Measurements from ENCODE around the gene UMAD1. TPM values are rescaled to one million over a fixed set of nuclear protein-coding genes. Genes with fewer than 3 reads are reported as not detected.

Gene UMAD1
- total and polyA plus RNA-seq, 2 donors (not counting 3 experiments of a cell fraction or from before 2014, with no cell fraction given), result 5.6 to 6.6 TPM

DNA sequence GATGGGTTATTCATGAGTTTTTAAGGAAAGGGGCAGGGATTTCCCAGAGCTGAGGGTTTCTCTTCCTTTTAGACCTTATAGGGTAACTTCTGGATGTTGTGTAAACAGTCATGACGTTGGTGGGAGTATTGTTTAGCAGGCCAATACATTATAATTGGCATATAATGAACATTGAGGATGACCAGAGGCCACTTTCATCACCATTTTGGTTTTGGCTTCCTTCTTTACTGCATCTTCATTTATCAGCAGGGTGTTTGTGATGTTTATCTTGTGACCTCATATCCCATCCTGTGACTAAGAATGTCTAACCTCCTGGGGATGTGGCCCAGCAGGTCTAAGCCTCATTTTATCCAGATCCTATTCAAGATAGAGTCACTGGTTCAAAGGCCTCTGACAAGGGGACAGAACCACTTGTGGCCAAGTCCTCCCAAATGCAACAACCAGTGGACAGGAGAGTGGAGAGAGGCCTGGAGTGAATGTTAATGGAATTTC, 155.1 kb downstream of the UMAD1 start:
- no TSS peak for BruUV-seq (replicated peaks)
- H3K27ac ChIP-seq (ENCODE audit: insufficient read depth, low read depth, low read length), result peak overlapping the region; percentile 29
- H2AFZ ChIP-seq (ENCODE audit: low read depth, low read length), result peak overlapping the region; percentile 54
- no peaks in the 10 kb centered on the region for H3K9me3 ChIP-seq (replicated peaks; ENCODE audit: control insufficient read depth, insufficient read depth, low read length)
- peak; percentile 53 for DNase-seq (ENCODE audit: low read depth, low spot score)
- peak overlapping the region; percentile 24 for H3K4me2 ChIP-seq (ENCODE audit: insufficient read depth, low read length)
- peaks cover 5% of the 10 kb centered on the region for H3K4me1 ChIP-seq (ENCODE audit: control insufficient read depth, extremely low read depth, insufficient read depth, low read length)
- H3K27me3 ChIP-seq (ENCODE audit: control insufficient read depth in 2 of 2, insufficient read depth in 2 of 2, low read length in 2 of 2), result no peaks in the 10 kb centered on the region
- H3K9ac ChIP-seq (replicated peaks; ENCODE audit: extremely low read depth, insufficient read depth, low read length), result no peak overlapping the region
- H4K20me1 ChIP-seq (replicated peaks; ENCODE audit: control insufficient read depth, extremely low read depth, insufficient read depth, low read length), result no peaks in the 10 kb centered on the region
- dilution Hi-C loops (cut with MboI; ENCODE audit: extremely low pct_ligation_motif_present, low sequenced_read_pairs), result no loop called here
- H3K4me3 ChIP-seq (replicated peaks in 1 of 3; ENCODE audit: insufficient read depth in 1 of 3, low read depth in 1 of 3, low read length in 3 of 3), result no peak overlapping the region
- H3K9me1 ChIP-seq (replicated peaks; ENCODE audit: control insufficient read depth, extremely low read depth, insufficient read depth, low read length), result no peaks in the 10 kb centered on the region
- H3K79me2 ChIP-seq (ENCODE audit: control insufficient read depth, insufficient read depth, low read length), result no peaks in the 10 kb centered on the region
- CTCF ChIA-PET, result no interaction called here
- TF ChIP-seq EZH2 (IDR thresholded peaks at IDR 0.05; ENCODE audit: borderline replicate concordance, low read depth, low read length, severe bottlenecking) (no peak), JUN (IDR thresholded peaks at IDR 0.05; ENCODE audit: borderline replicate concordance, insufficient read depth, insufficient read length, low read depth) (peak; percentile 52), POLR2AphosphoS5 (IDR thresholded peaks at IDR 0.05; ENCODE audit: insufficient read depth, low read depth, low read length) (peak; percentile 49), MYC (IDR thresholded peaks at IDR 0.05; ENCODE audit: low read depth, low read length) (no peak), POLR2A (IDR thresholded peaks at IDR 0.05; ENCODE audit: low read depth, low read length) (no peak), GATA2 (IDR thresholded peaks at IDR 0.05; ENCODE audit: insufficient read depth, insufficient read length, low read depth, low read length) (peak; percentile 98), FOS (IDR thresholded peaks at IDR 0.05; ENCODE audit: borderline replicate concordance, insufficient read depth, low read length) (peak; percentile 83)
- TF ChIP-seq, protein P1, sequence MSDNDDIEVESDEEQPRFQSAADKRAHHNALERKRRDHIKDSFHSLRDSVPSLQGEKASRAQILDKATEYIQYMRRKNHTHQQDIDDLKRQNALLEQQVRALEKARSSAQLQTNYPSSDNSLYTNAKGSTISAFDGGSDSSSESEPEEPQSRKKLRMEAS (IDR thresholded peaks at IDR 0.05; ENCODE audit: insufficient read depth, insufficient read length), result no peak
- TF ChIP-seq, protein P2, sequence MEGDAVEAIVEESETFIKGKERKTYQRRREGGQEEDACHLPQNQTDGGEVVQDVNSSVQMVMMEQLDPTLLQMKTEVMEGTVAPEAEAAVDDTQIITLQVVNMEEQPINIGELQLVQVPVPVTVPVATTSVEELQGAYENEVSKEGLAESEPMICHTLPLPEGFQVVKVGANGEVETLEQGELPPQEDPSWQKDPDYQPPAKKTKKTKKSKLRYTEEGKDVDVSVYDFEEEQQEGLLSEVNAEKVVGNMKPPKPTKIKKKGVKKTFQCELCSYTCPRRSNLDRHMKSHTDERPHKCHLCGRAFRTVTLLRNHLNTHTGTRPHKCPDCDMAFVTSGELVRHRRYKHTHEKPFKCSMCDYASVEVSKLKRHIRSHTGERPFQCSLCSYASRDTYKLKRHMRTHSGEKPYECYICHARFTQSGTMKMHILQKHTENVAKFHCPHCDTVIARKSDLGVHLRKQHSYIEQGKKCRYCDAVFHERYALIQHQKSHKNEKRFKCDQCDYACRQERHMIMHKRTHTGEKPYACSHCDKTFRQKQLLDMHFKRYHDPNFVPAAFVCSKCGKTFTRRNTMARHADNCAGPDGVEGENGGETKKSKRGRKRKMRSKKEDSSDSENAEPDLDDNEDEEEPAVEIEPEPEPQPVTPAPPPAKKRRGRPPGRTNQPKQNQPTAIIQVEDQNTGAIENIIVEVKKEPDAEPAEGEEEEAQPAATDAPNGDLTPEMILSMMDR (IDR thresholded peaks at IDR 0.05; ENCODE audit: extremely low read depth in 1 of 2, insufficient read depth in 1 of 2, low read depth in 1 of 2, low read length in 2 of 2), result no peak
- POLR2A ChIA-PET, result no interaction called here
- no peaks in the 10 kb centered on the region for H3K36me3 ChIP-seq (ENCODE audit: control insufficient read depth in 2 of 2, extremely low read depth in 1 of 2, insufficient read depth in 2 of 2, low read length in 2 of 2)
- intact Hi-C loops (cut with micrococcal nuclease), result no loop called here
- FAIRE-seq, result peak; percentile 63
